ENCODE measurements around the gene LRRC3C. TPM values are rescaled to one million over a fixed set of nuclear protein-coding genes. Genes with fewer than 3 reads are reported as not detected.
A peak's percentile ranks its signal among the peaks of the same experiment; 100 is the strongest.

Gene LRRC3C
- total RNA-seq, 1 donor from 2014 or later = not detected

DNA sequence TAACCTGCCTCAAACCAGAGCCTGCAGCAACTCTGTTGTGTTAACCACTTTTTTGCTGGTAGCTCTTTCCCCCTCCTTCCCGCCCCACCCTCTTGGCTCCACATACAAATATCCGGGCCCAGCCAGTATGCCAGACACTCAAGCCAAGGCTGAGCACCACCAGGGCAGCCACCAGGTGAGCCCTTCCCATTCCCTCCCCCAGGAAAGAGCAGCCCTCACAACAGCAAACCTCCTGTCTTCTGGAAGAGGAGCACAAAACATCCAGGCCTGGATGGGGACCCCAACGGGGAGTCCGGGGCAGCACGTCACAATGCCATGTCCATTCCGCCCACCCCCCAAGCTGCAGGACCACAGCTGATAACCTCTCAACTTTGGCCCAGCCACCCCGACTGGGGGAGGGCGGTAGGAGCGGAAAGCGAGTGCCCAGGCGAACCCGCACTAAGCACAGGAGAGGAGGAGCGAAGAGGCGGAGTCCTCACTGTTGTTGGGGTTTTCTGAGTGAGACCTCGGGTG is 888 bp upstream of the LRRC3C start:
- TF ChIP-seq POLR2AphosphoS5 (IDR thresholded peaks at IDR 0.05; ENCODE audit: insufficient read depth in 1 of 2, low read depth in 1 of 2) = no peak
- no peak for TF ChIP-seq POLR2A (IDR thresholded peaks at IDR 0.05)
- TF ChIP-seq, protein P1, sequence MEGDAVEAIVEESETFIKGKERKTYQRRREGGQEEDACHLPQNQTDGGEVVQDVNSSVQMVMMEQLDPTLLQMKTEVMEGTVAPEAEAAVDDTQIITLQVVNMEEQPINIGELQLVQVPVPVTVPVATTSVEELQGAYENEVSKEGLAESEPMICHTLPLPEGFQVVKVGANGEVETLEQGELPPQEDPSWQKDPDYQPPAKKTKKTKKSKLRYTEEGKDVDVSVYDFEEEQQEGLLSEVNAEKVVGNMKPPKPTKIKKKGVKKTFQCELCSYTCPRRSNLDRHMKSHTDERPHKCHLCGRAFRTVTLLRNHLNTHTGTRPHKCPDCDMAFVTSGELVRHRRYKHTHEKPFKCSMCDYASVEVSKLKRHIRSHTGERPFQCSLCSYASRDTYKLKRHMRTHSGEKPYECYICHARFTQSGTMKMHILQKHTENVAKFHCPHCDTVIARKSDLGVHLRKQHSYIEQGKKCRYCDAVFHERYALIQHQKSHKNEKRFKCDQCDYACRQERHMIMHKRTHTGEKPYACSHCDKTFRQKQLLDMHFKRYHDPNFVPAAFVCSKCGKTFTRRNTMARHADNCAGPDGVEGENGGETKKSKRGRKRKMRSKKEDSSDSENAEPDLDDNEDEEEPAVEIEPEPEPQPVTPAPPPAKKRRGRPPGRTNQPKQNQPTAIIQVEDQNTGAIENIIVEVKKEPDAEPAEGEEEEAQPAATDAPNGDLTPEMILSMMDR (IDR thresholded peaks at IDR 0.05) = no peak
- H3K27ac ChIP-seq = peak overlapping the region; percentile 92
- intact Hi-C loops (cut with DNase I) = no loop called here
- no peaks in the 10 kb centered on the region for H3K9me3 ChIP-seq
- H3K27me3 ChIP-seq = no peaks in the 10 kb centered on the region
- peak overlapping the region; percentile 89 to 91 for H3K4me3 ChIP-seq
- H3K36me3 ChIP-seq = peaks cover 0 to 22% of the 10 kb centered on the region in 2 donors
- peaks cover 47% of the 10 kb centered on the region for H3K4me1 ChIP-seq
- DNase-seq (ENCODE audit: extremely low spot score in 2 of 2) = no peak

DNA sequence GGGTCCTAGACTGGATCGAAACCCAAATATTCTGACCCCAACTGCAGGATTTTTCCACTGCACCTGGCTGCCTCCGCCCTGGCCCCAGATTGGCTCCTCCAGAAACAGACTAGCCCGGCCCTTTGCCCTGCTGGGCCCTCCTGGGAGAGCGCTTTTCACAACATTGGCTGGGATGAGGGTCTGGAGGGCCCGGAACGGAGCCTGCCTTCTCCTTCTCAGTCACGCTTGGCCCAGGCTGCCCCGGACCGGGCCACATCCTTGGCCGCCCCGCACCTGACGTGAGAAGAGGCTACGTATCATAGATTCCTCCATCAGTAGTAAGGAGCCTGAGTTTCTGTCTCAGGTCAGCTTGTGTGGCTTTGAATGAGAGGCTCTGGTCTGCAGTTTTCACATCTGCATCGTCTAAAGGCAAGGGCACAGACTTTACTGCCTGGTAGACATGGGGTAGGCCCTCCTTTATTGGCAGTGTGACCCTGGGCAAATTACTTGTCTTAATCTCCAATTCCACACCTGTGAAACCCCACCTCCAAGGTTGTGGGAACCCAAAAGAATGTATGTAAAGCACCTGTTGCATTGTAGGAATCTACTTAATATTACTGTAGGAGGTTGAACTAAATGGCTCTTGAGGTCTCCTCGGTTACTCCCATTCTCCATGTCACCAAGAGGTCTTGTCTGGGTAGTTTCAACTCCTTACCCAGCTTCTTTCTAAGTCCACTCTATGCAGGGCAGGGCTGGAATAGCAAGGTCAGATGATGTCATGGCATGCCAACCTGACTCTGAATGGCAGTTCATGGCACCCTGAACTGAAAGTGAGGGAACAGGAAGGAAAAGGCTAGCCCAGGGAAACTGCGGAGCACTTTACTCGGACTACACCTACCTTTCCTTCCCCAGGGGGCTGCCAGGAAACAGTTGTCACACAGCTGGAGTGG is 661 bp downstream of the LRRC3C start:
- intact Hi-C loops (cut with DNase I) = no loop called here
- DNase-seq (ENCODE audit: extremely low spot score in 2 of 2) = no peak

DNA sequence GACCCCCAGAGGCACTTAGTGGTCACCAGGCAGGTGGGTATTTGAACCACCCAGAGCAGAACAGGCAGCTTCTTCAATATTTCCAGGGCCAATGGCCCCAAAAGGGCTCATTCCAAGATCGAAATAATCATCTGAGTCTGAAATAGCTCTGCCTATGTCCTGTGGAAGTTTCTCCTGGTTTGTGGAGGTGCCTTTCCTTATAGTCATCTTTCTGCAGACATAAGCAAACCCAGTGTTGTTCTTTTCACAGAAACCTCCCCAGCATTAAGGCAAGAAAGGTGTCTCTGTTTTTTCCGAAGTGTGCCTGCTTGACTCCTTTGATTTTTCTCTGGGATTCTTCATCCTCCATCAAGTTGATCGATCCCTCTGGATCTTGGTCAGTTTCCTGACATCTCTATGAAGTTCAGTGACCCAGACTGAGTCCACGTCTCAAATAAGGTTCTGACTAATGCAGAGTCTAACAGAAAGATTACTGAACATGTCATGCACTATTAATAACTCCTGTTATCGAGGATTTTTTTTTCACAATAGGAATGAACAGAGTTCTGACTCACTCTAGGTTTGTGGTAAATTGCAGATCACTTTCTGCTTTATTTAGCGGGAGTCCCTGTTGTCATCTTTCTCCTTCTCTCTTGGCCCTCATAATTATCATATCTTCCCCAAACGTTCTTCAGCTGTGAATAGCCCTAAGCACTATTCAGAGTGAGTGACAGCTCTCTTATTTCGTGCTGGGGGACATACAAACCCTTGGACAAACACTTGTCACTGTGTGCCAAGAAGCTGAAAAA is 1.5 kb downstream of the LRRC3C start:
- peak overlapping the region; percentile 92 for H3K27ac ChIP-seq
- no peak overlapping the region for H3K4me3 ChIP-seq
- intact Hi-C loops (cut with DNase I) = no loop called here
- no peaks in the 10 kb centered on the region for H3K9me3 ChIP-seq
- H3K4me1 ChIP-seq = peaks cover 47% of the 10 kb centered on the region
- DNase-seq (ENCODE audit: extremely low spot score in 2 of 2) = no peak
- no peak for TF ChIP-seq POLR2AphosphoS5 (IDR thresholded peaks at IDR 0.05; ENCODE audit: insufficient read depth in 1 of 2, low read depth in 1 of 2)
- no peak for TF ChIP-seq POLR2A (IDR thresholded peaks at IDR 0.05)
- TF ChIP-seq, protein P1 (IDR thresholded peaks at IDR 0.05) = no peak
- no peaks in the 10 kb centered on the region for H3K36me3 ChIP-seq
- H3K27me3 ChIP-seq = no peaks in the 10 kb centered on the region

More for the DNA sequence above, 661 bp downstream of the LRRC3C start:
- H3K9me3 ChIP-seq = no peaks in the 10 kb centered on the region
- peak overlapping the region; percentile 89 to 91 for H3K4me3 ChIP-seq
- H3K27me3 ChIP-seq = no peaks in the 10 kb centered on the region
- peaks cover 47% of the 10 kb centered on the region for H3K4me1 ChIP-seq
- TF ChIP-seq, protein P1 (IDR thresholded peaks at IDR 0.05) = no peak
- peak in 1 of 2 donors; percentile 13 for TF ChIP-seq POLR2AphosphoS5 (IDR thresholded peaks at IDR 0.05; ENCODE audit: insufficient read depth in 1 of 2, low read depth in 1 of 2)
- peak overlapping the region; percentile 92 for H3K27ac ChIP-seq
- peaks cover 0 to 6% of the 10 kb centered on the region in 2 donors for H3K36me3 ChIP-seq

DNA sequence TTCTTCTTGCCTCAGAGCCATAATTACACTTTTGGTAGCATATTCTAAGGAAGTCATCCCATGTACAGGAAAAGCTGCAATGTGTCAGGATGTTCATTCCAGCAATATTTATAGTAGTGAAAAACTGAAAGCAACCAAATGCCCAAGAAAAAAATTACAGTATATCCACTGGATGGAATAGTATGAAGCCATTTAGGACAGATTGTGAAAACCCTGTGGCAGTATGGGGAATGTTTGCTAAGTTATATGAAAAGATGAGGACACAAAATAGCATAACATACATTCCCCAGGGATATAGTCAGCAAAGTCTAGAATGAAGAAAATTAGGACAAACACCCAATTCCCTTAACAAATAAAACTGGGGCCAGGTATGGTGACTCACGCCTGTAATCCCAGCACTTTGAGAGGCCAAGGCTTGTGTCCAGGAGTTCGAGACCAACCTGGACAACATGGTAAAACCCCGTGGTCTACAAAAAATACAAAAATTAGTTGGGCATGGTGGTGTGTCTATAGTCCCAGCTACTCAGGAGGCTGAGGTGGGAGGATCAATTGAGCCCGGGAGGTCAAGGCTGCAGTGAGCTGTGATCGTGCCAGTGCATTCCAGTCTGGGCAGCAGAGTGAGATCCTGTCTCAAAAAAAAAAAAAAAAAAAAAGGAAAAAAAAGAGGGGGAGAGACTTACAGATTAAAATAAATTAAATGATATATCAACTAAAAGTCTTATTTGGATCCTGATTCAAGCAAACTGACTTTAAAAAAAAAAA is 2.3 kb downstream of the LRRC3C start:
- H3K27me3 ChIP-seq = no peaks in the 10 kb centered on the region
- no peak overlapping the region for H3K4me3 ChIP-seq
- intact Hi-C loops (cut with DNase I) = no loop called here
- no peaks in the 10 kb centered on the region for H3K9me3 ChIP-seq
- no peak for DNase-seq (ENCODE audit: extremely low spot score in 2 of 2)
- no peaks in the 10 kb centered on the region for H3K36me3 ChIP-seq
- H3K27ac ChIP-seq = no peak overlapping the region
- peaks cover 41% of the 10 kb centered on the region for H3K4me1 ChIP-seq
- TF ChIP-seq POLR2A (IDR thresholded peaks at IDR 0.05) (no peak), POLR2AphosphoS5 (IDR thresholded peaks at IDR 0.05; ENCODE audit: insufficient read depth in 1 of 2, low read depth in 1 of 2) (no peak)
- TF ChIP-seq, protein P1 (IDR thresholded peaks at IDR 0.05) = no peak

All from vagina (tissue), 2 donors.